ENCODE measurements around the gene HK3.

HK3 gene

GRCh38 chr5:176899296-176899891, at the start of gene HK3:
TSS of gene HK3 (minus strand) at chr5:176899346. CDS start at chr5:176896159, 3,187 bp downstream.
- DNase-seq (ENCODE audit: low read depth), result no peak

GRCh38 chr5:176948458-176948857, 49.3 kb upstream of the HK3 start:
- DNase-seq (ENCODE audit: low read depth), result no peak

GRCh38 chr5:176947847-176948246, 48.7 kb upstream of the HK3 start:
- DNase-seq (ENCODE audit: low read depth), result no peak

GRCh38 chr5:176944268-176944667, 45.1 kb upstream of the HK3 start:
- DNase-seq (ENCODE audit: low read depth), result no peak

GRCh38 chr5:176943816-176944215, 44.7 kb upstream of the HK3 start:
- no peak for DNase-seq (ENCODE audit: low read depth)

- DNase-seq (ENCODE audit: low read depth), result no peak
These were observed 42.8 kb upstream of the HK3 start for GRCh38 chr5:176941951-176942350.

GRCh38 chr5:176938472-176938871, 39.3 kb upstream of the HK3 start:
- no peak for DNase-seq (ENCODE audit: low read depth)

GRCh38 chr5:176935017-176935416, 35.9 kb upstream of the HK3 start:
- DNase-seq (ENCODE audit: low read depth), result no peak

GRCh38 chr5:176934309-176934930, 35.3 kb upstream of the HK3 start:
- DNase-seq (ENCODE audit: low read depth), result no peak

- no peak for DNase-seq (ENCODE audit: low read depth)
These were observed 30.5 kb upstream of the HK3 start for GRCh38 chr5:176929654-176930053.

GRCh38 chr5:176927562-176927961, 28.4 kb upstream of the HK3 start:
- DNase-seq (ENCODE audit: low read depth), result no peak

GRCh38 chr5:176922817-176923216, 23.7 kb upstream of the HK3 start:
- no peak for DNase-seq (ENCODE audit: low read depth)

- DNase-seq (ENCODE audit: low read depth), result no peak
These were observed 22.6 kb upstream of the HK3 start for GRCh38 chr5:176921714-176922113.

GRCh38 chr5:176918613-176919012, 19.5 kb upstream of the HK3 start:
- no peak for DNase-seq (ENCODE audit: low read depth)

GRCh38 chr5:176916337-176916736, 17.2 kb upstream of the HK3 start:
- DNase-seq (ENCODE audit: low read depth), result no peak

GRCh38 chr5:176915906-176916305, 16.8 kb upstream of the HK3 start:
- DNase-seq (ENCODE audit: low read depth), result no peak

GRCh38 chr5:176912115-176912514, 13.0 kb upstream of the HK3 start:
- no peak for DNase-seq (ENCODE audit: low read depth)

GRCh38 chr5:176908675-176909368, 9.7 kb upstream of the HK3 start:
- no peak for DNase-seq (ENCODE audit: low read depth)

GRCh38 chr5:176906796-176907195, 7.7 kb upstream of the HK3 start:
- DNase-seq (ENCODE audit: low read depth), result no peak

- no peak for DNase-seq (ENCODE audit: low read depth)
These were observed 7.0 kb upstream of the HK3 start for GRCh38 chr5:176906126-176906525.

GRCh38 chr5:176904276-176904675, 5.1 kb upstream of the HK3 start:
- no peak for DNase-seq (ENCODE audit: low read depth)

- DNase-seq (ENCODE audit: low read depth), result no peak
These were observed 3.9 kb upstream of the HK3 start for GRCh38 chr5:176902911-176903664.
